GM19035 (cell line): ENCODE data around the gene NSMCE3.

Experiments used
- ATAC-seq: cut with Tn5 transposase; IDR thresholded peaks from one replicate; pipeline ENCODE4 v1.9.1; 2021; ENCODE audit not compliant: unreplicated experiment

The NSMCE3 gene

DNA sequence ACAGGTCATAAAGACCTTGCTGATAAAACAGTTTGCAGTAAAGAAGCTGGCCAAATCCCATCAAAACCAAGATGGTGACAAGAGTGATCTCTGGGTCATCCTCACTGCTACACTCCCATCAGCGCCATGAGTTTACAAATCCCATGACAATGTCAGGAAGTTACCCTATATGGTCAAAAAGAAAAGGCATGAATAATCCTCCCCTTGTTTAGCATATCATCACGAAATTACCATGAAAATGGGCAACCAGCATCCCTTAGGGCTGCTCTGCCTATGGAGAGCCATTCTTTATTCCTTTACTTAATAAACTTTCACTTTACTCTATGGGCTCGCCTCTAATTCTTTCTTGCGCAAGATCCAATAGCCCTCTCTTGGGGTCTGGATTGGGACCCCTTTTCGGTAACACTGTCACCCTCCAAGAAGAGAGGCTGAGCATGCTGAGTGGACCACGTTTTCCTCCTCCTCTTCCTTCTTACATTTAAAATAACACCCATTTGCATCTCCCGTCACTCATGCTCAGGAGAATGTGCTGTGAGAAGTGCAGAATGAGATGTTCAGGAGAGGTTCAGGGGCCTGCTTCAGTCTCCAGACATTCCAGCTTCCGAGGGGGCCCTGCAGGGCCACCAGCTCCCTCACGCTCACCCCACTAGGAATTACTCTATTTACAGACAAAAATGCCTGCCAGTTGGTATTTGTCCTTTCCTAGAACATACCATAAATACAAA is 47.3 kb downstream of the NSMCE3 start:
- ATAC-seq = no peak

DNA sequence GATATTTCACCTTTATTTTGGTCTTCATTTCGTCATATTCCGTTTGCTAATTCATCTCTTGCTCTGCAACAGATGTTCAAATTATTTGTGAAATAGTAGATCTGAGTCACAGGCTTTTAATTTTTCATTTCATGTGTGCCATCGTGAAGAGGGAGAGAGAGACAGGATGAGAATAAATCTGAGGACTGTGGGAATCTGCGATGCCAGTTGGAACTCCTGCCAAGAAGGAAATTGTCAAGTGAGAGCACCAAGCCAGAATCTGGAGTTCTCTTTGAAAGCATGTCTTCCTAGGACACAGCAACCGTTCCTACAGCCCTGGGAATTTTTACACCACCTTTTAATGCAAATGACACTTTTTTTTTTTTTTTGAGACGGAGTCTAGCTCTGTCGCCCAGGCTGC is 48.8 kb downstream of the NSMCE3 start:
- no peak for ATAC-seq

DNA sequence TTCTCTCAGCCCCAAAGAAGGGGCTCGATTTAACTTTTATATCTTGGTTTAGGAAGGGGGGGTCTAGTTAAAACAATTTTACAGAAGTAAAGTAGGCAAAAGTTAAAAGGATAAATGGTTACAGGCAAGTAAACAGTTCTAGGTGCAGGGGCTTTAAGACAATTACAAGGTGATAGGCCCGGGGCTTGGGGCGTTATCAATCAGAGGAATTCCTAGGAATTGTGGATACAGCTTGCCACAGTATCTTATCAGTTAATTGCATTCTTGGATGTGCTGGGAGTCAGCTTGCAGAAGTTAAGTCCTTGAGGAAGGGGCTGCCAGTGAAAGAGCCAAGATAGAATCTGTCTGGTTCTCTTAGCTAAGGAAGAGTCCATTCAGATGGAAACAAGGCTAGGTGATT is 52.7 kb downstream of the NSMCE3 start:
- no peak for ATAC-seq
